ENCODE data around the gene PDCD11.

The PDCD11 gene

GRCh38 chr10:103465411-103466179 is 69.2 kb downstream of the PDCD11 start:
- no peak for DNase-seq (ENCODE audit: extremely low read depth, low read depth)
- TF ChIP-seq CTCF (IDR thresholded peaks at IDR 0.05; ENCODE audit: low read depth, low read length, missing control alignments): no peak
- H3K4me3 ChIP-seq (replicated peaks; ENCODE audit: low read depth, low read length): no peak overlapping the region

DNA sequence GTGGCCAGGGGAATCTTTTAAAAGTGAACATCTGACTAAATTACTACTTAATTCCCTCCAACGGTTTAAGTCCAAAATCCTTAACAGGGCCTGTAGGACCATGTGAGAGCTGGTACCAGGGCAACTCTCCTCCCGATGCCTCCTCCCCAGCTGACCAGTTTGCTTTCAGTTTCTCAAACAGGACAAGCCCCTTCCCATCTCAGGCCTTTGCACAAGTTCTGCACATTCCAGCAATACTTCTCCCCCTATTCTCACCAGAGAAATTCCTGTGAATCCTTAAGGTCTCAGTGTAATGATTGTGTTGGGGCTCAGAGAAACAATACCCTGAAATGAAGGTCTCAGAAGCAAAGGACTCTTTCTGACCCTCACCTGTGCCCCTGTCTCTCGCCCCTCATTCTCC is 70.3 kb downstream of the PDCD11 start:
- DNase-seq (ENCODE audit: extremely low read depth, low read depth): no peak
- TF ChIP-seq CTCF (IDR thresholded peaks at IDR 0.05; ENCODE audit: low read depth, low read length, missing control alignments): no peak
- no peak overlapping the region for H3K4me3 ChIP-seq (replicated peaks; ENCODE audit: low read depth, low read length)

DNA sequence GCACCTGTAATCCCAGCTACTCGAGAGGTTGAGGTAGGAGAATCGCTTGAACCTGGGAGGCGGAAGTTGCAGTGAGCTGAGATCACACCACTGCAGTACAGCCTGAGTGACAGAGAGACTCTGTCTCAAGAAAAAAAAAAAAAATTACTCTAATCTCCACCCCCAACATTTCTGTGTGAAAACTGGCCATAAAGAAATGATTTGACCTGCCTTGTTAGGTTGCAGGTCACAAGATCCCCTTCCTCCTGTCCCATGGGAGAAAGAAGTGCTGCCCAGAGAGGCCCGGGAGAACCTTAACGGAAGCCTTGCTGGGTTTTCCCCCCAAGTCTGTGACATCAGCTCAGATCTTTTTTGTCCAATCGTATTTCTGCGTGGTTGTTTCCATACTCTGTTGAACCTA is 71.0 kb downstream of the PDCD11 start:
- H3K4me3 ChIP-seq (replicated peaks; ENCODE audit: low read depth, low read length): no peak overlapping the region
- TF ChIP-seq CTCF (IDR thresholded peaks at IDR 0.05; ENCODE audit: low read depth, low read length, missing control alignments): no peak
- no peak for DNase-seq (ENCODE audit: extremely low read depth, low read depth)

DNA sequence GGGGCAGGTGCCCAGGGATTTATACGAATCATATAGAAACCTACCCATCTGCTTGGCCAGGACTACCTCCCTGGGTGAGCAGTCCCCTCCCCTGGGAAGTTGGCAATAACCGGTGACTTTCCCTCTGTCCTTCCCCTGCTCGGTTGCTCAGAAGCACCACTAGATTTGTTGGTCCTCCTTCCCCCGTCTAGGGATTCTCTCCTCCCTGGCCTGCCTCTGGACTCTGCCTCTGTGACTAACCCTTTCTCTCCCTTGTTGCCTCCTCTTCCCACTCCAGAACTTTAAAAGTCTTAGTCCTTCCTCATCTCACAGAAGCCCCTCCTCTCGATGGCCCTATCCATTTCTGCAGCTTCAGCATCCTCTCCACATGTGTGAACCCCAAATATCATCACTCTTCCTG is 72.8 kb downstream of the PDCD11 start:
- TF ChIP-seq CTCF (IDR thresholded peaks at IDR 0.05; ENCODE audit: low read depth, low read length, missing control alignments): no peak
- H3K4me3 ChIP-seq (replicated peaks; ENCODE audit: low read depth, low read length): no peak overlapping the region
- DNase-seq (ENCODE audit: extremely low read depth, low read depth): no peak

GRCh38 chr10:103470761-103471653 is 74.6 kb downstream of the PDCD11 start:
- TF ChIP-seq CTCF (IDR thresholded peaks at IDR 0.05; ENCODE audit: low read depth, low read length, missing control alignments): no peak
- DNase-seq (ENCODE audit: extremely low read depth, low read depth): no peak
- no peak overlapping the region for H3K4me3 ChIP-seq (replicated peaks; ENCODE audit: low read depth, low read length)

DNA sequence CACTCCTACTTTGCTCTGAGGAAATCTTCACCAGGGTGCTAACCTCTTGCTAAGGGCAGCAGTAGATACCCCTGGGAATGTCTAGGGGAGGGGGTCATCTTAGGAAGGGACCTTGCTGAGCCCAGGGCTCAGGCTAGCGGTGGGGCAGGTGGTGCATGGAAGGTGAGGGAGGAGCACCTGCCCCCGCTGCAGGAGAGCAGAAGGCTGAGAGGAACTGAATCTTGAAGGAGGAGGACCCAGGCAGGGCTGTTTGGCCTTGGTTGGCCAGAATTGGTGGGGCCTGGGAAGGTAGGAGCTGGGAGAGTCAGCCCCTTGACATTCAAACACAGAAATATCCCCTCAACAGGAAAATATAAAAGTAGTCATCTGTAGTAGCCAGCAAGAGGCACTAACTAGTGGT is 75.6 kb downstream of the PDCD11 start:
- TF ChIP-seq CTCF (IDR thresholded peaks at IDR 0.05; ENCODE audit: low read depth, low read length, missing control alignments): no peak
- no peak overlapping the region for H3K4me3 ChIP-seq (replicated peaks; ENCODE audit: low read depth, low read length)
- DNase-seq (ENCODE audit: extremely low read depth, low read depth): no peak
